ENCODE measurements around the gene INPP4A.

INPP4A gene

GRCh38 chr2:98518101-98518500 is 73.4 kb downstream of the INPP4A start:
- peak in 1 of 2 experiments; percentile 14 for DNase-seq

- DNase-seq, result no peak
Measured at GRCh38 chr2:98519156-98519555, 74.5 kb downstream of the INPP4A start.

GRCh38 chr2:98519851-98520250 is 75.2 kb downstream of the INPP4A start:
- DNase-seq, result no peak

- DNase-seq, result no peak
Measured at GRCh38 chr2:98520806-98521205, 76.1 kb downstream of the INPP4A start.

GRCh38 chr2:98521266-98521665 is 76.6 kb downstream of the INPP4A start:
- no peak for DNase-seq

- DNase-seq, result no peak
Measured at GRCh38 chr2:98522854-98523253, 78.2 kb downstream of the INPP4A start.

- no peak for DNase-seq
Measured at GRCh38 chr2:98524168-98524567, 79.5 kb downstream of the INPP4A start.

- DNase-seq, result no peak
Measured at GRCh38 chr2:98528349-98528748, 83.7 kb downstream of the INPP4A start.

GRCh38 chr2:98530114-98530513 is 85.5 kb downstream of the INPP4A start:
- DNase-seq, result no peak

- no peak for DNase-seq
Measured at GRCh38 chr2:98532756-98533155, 88.1 kb downstream of the INPP4A start.

GRCh38 chr2:98533547-98533946 is 88.9 kb downstream of the INPP4A start:
- DNase-seq, result no peak

GRCh38 chr2:98534761-98535160 is 90.1 kb downstream of the INPP4A start:
- no peak for DNase-seq

GRCh38 chr2:98535971-98536677 is 91.5 kb downstream of the INPP4A start:
- DNase-seq, result no peak

GRCh38 chr2:98537390-98538126 is 92.9 kb downstream of the INPP4A start:
- no peak for DNase-seq

GRCh38 chr2:98538280-98539041 is 93.8 kb downstream of the INPP4A start:
- DNase-seq, result no peak

GRCh38 chr2:98539056-98539735 is 94.5 kb downstream of the INPP4A start:
- no peak for DNase-seq

- DNase-seq, result no peak
Measured at GRCh38 chr2:98540536-98540935, 95.9 kb downstream of the INPP4A start.

- no peak for DNase-seq
Measured at GRCh38 chr2:98541489-98541888, 96.8 kb downstream of the INPP4A start.

- DNase-seq, result no peak
Measured at GRCh38 chr2:98541906-98542305, 97.2 kb downstream of the INPP4A start.

GRCh38 chr2:98543214-98543613 is 98.6 kb downstream of the INPP4A start:
- DNase-seq, result no peak

- no peak for DNase-seq
Measured at GRCh38 chr2:98543842-98544241, 99.2 kb downstream of the INPP4A start.

- no peak for DNase-seq
Measured at GRCh38 chr2:98545591-98545990, 100.9 kb downstream of the INPP4A start.

- no peak for DNase-seq
Measured at GRCh38 chr2:98546186-98546585, 101.5 kb downstream of the INPP4A start.
